Colonic mucosa (tissue), 4 donors: ENCODE measurements around the gene DAZAP1. TPM values are rescaled to one million over a fixed set of nuclear protein-coding genes. Genes with fewer than 3 reads are reported as not detected.

Experiments
- DNase-seq: peaks from one replicate; pipeline ENCODE4 v3.0.0-alpha.2; 2020
- H3K27ac ChIP-seq: fragments of 200-600 bp; one replicate; pipeline ENCODE4 v1.8.0; 2021
- H3K27me3 ChIP-seq: fragments of 200-600 bp; one replicate; pipeline ENCODE4 v1.8.0; 2021
- H3K36me3 ChIP-seq: fragments of 200-600 bp; one replicate; pipeline ENCODE4 v1.8.0; 2021
- H3K4me1 ChIP-seq: fragments of 200-600 bp; one replicate; pipeline ENCODE4 v1.8.0; 2021; ENCODE audit warnings: mild to moderate bottlenecking
- H3K4me3 ChIP-seq: fragments of 200-600 bp; one replicate; pipeline ENCODE4 v1.8.0; 2021
- H3K9ac ChIP-seq, 2 donors: one replicate each; pipeline ENCODE4 v1.7.0; 2013; ENCODE audit warnings: control low read depth in 2 of 2, low read depth in 2 of 2, low read length in 2 of 2
- H3K9me3 ChIP-seq: fragments of 200-600 bp; one replicate; pipeline ENCODE4 v1.8.0; 2021
- intact Hi-C: fragments of 100-400 bp; cut with DNase I; formaldehyde crosslinking; loops from one replicate; pipeline ENCODE4 v1.14.1; 2022
- total RNA-seq, 2 donors: library from RNA; stranded (reverse); fragmentation: NEBNext Ultra II Directional in 1 of 2; extraction: Animal tissue kit (Norgen Biotek cat#: 25700) in 1 of 2; gene quantifications; one replicate each; pipeline ENCODE4 v1.2.1, GENCODE V29; 2021
- TF ChIP-seq, protein P1 (sequence below): fragments of 200-600 bp; IDR thresholded peaks from one replicate; pipeline ENCODE4 v1.8.0; 2022; ENCODE audit warnings: antibody characterized with exemption, mild to moderate bottlenecking
- donor health status: healthy.
- donor health status: DM: no; HTN: no; CAD: no.
- donor health status: DM: no; HTN: no; CAD: no.

Gene DAZAP1
- total RNA-seq, 2 donors from 2014 or later: 92.9 to 210 TPM

DNA sequence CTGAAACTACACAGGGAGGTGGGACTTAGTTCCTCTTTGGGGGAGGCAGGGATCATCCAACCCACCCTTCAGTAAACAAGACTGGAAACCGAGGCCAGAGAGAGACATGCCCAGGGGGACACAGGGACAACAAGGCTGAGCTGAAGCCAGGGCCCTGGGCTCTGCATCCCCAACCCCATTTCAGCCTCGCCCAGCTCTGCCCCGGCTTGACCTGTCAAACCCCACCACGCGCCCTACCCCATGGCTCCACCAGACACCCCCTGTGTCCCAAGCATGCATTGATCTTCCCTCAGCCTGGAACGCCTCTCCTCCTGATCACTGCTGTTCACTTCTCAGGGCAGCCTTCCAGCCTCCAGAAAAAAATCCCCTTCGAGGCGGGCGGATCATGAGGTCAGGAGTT lies 40.6 kb downstream of the DAZAP1 start:
- Histone ChIP-seq H3K4me3 (no peak overlapping the region), H3K4me1 (peaks cover 11% of the 10 kb centered on the region), H3K9me3 (no peaks in the 10 kb centered on the region), H3K9ac (no peak overlapping the region), H3K27ac (no peak overlapping the region), H3K27me3 (peaks cover 75% of the 10 kb centered on the region), H3K36me3 (no peaks in the 10 kb centered on the region)
- intact Hi-C loops: no loop called here
- TF ChIP-seq, protein P1, sequence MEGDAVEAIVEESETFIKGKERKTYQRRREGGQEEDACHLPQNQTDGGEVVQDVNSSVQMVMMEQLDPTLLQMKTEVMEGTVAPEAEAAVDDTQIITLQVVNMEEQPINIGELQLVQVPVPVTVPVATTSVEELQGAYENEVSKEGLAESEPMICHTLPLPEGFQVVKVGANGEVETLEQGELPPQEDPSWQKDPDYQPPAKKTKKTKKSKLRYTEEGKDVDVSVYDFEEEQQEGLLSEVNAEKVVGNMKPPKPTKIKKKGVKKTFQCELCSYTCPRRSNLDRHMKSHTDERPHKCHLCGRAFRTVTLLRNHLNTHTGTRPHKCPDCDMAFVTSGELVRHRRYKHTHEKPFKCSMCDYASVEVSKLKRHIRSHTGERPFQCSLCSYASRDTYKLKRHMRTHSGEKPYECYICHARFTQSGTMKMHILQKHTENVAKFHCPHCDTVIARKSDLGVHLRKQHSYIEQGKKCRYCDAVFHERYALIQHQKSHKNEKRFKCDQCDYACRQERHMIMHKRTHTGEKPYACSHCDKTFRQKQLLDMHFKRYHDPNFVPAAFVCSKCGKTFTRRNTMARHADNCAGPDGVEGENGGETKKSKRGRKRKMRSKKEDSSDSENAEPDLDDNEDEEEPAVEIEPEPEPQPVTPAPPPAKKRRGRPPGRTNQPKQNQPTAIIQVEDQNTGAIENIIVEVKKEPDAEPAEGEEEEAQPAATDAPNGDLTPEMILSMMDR: no peak
- DNase-seq: no peak

DNA sequence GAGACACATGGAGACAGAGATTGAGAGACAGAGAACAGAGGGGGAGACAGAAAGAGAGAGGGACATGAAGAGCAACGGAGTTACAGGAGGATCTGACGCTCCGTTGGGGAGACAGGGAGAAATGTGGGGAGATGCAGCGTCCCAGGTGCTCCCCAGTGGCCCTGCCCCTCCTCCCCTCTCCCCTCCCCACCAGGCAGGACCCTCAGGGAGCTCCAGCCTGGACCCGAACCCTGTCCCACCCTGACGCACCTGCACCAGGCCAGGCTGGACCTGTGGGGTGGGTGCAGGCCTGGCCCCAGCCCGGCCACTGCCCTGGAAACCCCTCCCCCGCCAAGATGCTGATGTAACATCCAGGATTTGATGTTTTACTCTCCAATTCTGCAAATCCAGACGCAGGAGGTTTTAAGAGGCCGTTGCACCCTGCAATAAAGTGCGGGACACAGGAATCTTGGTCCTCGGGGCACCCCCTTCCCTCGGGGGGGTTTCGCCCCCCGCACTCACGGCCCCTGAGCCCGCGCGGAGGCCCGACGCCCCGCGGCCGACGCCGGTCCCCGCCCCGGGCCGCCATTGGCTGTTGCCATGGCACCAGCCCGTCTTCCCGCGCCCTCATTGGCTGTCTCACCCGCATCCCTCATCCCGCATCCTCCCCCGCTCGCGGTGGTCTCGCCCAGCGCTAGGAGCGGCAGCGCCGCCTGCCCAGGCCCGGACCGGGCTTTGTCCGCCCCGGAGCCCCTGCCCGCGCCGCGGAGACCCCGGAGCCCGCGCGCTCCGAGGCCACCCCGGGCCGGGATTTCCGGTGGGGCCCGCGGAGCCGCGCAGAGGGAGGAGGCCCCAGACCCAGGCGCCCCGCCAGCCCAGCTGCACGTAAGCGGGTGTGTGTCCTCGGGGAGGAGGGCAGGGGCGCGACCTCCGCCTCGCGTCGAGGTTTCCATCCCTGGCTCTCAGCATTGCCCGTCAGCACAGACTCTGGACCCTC lies 42.4 kb downstream of the DAZAP1 start, which contains the start of gene APC2:
APC2 (plus strand) TSS at position 655 of the 976 bp plus-strand sequence. CDS start 2,881 bp downstream, outside the sequence.
- H3K4me1 ChIP-seq: peaks cover 6% of the 10 kb centered on the region
- intact Hi-C loops: no loop called here
- H3K4me3 ChIP-seq: no peak within 1 kb of the TSS
- peaks cover 91% of the 10 kb centered on the region for H3K27me3 ChIP-seq
- no peaks in the 10 kb centered on the region for H3K9me3 ChIP-seq
- no peak within 1 kb of the TSS for H3K9ac ChIP-seq
- no peak for DNase-seq
- H3K27ac ChIP-seq: no peak within 1 kb of the TSS
- no peaks in the 10 kb centered on the region for H3K36me3 ChIP-seq
- TF ChIP-seq, protein P1: no peak

DNA sequence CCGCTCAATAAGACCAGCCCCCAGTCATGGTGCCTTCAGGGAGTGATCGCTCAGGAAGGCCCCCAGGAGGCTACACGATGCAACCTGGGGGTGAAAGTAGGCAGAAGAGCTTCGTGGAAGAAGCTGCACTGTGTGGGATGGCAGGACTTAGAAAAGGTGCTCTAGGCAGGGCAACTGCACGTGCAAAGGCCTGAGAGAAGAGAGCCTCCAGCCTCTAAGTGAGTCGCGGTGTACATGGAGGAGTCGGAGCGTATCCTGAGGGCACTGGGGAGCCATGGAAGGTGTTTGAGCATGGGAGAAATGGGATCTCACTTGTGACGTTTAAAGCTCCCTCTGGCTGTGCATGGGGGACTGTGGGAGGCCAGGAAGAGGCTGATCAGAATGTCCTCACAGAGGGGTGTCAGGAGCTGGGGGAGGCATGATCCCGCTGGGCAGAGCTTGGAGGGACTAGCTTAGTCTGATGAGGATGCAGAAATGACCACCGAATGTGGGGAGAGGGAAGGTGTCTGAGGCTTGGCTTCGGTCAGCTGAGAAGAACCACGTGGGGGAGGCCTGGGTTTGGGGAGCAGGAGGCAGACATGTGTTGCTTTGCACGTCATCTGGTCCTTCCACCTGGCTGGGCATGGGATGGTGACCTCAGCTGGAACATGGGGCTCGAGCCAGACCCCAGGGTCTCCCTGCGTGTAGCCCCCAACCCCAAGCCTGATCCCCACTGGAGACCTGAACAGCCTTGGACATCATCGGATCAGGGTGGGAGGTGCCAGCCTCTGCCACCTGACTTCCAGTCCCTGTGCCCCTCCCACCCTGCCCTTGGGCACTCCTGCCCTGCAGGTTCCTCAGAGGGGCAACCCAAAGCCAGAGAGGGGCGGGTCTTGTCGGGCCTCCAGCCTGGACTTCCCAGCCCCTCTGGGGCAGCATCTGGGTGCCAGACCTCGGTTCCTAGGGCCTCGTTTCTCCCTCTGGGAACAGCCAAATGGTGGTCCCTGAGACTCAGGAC lies 43.6 kb downstream of the DAZAP1 start:
- H3K4me3 ChIP-seq: no peak overlapping the region
- no peak overlapping the region for H3K9ac ChIP-seq
- H3K36me3 ChIP-seq: no peaks in the 10 kb centered on the region
- no peak for DNase-seq
- TF ChIP-seq, protein P1: no peak
- no peak overlapping the region for H3K27ac ChIP-seq
- no peaks in the 10 kb centered on the region for H3K9me3 ChIP-seq
- H3K27me3 ChIP-seq: peaks cover 93% of the 10 kb centered on the region
- peaks cover 9% of the 10 kb centered on the region for H3K4me1 ChIP-seq
- intact Hi-C loops: no loop called here

DNA sequence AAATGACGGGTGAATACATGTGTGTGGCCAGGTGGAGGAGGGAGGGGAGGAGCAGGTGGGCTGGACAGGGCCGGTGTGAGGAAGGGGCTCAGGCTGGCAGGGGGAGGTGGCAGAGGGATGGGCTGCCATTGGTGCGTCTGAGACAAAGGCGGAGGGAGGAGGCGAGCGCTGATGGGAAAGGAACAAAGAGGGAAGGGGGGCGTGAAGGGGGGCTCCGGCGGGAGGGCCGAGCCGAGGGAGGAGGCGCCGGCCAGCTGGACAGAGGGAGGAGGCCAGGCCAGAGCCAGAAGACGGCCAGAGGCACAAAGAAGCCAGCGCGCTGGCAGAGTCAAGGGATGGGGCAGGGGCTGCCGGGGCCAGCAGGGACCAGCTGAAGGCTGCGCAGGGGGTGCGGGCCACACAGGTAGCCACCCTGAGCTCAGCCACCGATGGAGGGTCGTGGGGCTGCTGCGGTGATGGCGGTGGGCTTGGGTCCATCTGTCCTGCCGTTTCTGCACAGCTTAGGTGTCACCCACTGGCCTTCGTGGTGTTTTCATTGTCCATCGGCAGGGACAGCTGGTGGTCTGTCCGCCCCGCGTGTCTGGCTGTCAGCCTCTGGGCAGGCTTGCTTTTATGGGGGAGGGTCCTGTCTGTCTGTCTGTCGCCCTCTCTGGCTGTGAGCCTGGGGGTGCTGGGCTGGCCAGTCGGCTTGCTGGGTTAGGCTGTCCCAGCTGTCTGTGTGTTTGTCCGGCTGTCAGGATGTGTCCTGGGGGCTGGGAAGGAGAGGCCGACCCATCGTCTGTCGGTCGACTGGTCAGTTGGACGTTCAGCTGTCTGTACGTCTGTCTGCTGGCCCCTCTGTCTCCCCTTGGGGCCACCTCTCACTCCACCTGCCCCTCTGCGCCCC lies 44.8 kb downstream of the DAZAP1 start:
- TF ChIP-seq, protein P1: no peak
- Histone ChIP-seq H3K9me3 (no peaks in the 10 kb centered on the region), H3K36me3 (no peaks in the 10 kb centered on the region), H3K27ac (no peak overlapping the region), H3K4me1 (peaks cover 3% of the 10 kb centered on the region), H3K9ac (no peak overlapping the region), H3K4me3 (no peak overlapping the region), H3K27me3 (peaks cover 93% of the 10 kb centered on the region)
- intact Hi-C loops: no loop called here
- no peak for DNase-seq
